Naive B cell (primary cell): ENCODE measurements around the gene PZP. TPM values are rescaled to one million over a fixed set of nuclear protein-coding genes. Genes with fewer than 3 reads are reported as not detected.

ENCODE experiments used
- ATAC-seq, 2 donors: fragments of 150-1000 bp; cut with Tn5 transposase; 2 replicates each; pipeline ENCODE4 v1.10.0; 2021; ENCODE audit warnings: low read depth in 2 of 2, mild to moderate bottlenecking in 2 of 2, moderate library complexity in 2 of 2
- DNase-seq: peaks from one replicate; pipeline ENCODE4 v3.0.0; 2022
- H3K27ac Mint-ChIP-seq, 6 donors: one replicate each; pipeline ENCODE4 v1.8.0; 2020 to 2022; ENCODE audit warnings: mild to moderate bottlenecking in 6 of 6, mixed read lengths in 6 of 6, moderate library complexity in 5 of 6, inconsistent platforms in 2 of 6
- H3K27me3 Mint-ChIP-seq, 3 donors: one replicate each; pipeline ENCODE4 v1.8.0; 2021 to 2022; ENCODE audit warnings: mixed read lengths in 3 of 3, mild to moderate bottlenecking in 1 of 3
- H3K36me3 Mint-ChIP-seq, 2 donors: one replicate each; pipeline ENCODE4 v1.8.0; 2020 to 2022; ENCODE audit warnings: mixed read lengths in 2 of 2, inconsistent platforms in 1 of 2, mild to moderate bottlenecking in 1 of 2
- H3K4me1 Mint-ChIP-seq, 3 donors: one replicate each; pipeline ENCODE4 v1.8.0; 2020 to 2022; ENCODE audit warnings: mixed read lengths in 3 of 3, inconsistent platforms in 1 of 3, mild to moderate bottlenecking in 1 of 3, moderate library complexity in 1 of 3
- H3K4me3 Mint-ChIP-seq, 8 donors: one replicate each; pipeline ENCODE4 v1.8.0; 2020 to 2022; ENCODE audit warnings: mild to moderate bottlenecking in 8 of 8, mixed read lengths in 8 of 8, moderate library complexity in 8 of 8, inconsistent platforms in 2 of 8
- H3K9me3 Mint-ChIP-seq, 7 donors: one replicate each; pipeline ENCODE4 v1.8.0; 2020 to 2022; ENCODE audit warnings: mixed read lengths in 7 of 7, mild to moderate bottlenecking in 5 of 7, inconsistent platforms in 2 of 7, moderate library complexity in 1 of 7
- polyA plus RNA-seq, 6 donors: library from polyadenylated mRNA; unstranded; fragments of 300-500 nt; fragmentation: Illumina TruSeq; gene quantifications; one replicate each; pipeline ENCODE4 v1.2.3, GENCODE V29; 2021; ENCODE audit warnings: low read depth in 6 of 6

PZP gene
- polyA plus RNA-seq, 6 donors from 2014 or later: not detected

DNA sequence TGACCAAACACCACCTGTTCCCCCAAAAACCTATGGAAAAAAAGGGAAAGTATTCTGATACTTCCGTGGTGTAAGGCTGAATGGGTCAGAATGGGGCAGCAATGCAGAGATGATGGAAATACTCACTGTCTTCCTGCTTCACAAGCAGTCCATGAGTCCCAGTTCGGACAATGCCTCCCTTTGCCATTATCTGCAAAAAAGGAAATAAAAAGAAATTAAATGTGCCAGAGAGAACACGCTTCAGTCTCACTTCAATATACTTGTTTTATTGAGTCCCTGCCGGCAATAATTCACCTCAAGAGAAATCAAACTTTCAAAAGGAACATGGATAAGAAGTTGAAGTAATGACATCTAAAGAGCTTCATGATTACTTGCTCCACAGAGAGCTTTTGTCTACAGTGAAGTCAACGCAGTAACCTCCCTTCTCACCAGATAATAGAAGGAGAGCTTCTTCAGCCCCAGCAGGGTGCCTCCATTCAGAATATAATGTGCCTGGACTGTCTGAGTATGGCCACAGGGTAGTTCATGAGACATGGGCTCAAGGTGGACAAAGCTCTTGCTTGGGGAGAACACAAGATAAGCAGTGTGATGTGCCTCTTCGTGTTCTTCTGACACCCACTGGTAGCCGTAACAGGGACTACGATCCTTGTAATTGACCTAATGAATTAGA is 107.0 kb downstream of the PZP start:
- Mint-ChIP-seq H3K4me3 (no peak overlapping the region), H3K9me3 (no peaks in the 10 kb centered on the region), H3K27me3 (no peaks in the 10 kb centered on the region), H3K36me3 (no peaks in the 10 kb centered on the region), H3K4me1 (no peaks in the 10 kb centered on the region), H3K27ac (no peak overlapping the region)
- DNase-seq (no peak), ATAC-seq (no peak)

DNA sequence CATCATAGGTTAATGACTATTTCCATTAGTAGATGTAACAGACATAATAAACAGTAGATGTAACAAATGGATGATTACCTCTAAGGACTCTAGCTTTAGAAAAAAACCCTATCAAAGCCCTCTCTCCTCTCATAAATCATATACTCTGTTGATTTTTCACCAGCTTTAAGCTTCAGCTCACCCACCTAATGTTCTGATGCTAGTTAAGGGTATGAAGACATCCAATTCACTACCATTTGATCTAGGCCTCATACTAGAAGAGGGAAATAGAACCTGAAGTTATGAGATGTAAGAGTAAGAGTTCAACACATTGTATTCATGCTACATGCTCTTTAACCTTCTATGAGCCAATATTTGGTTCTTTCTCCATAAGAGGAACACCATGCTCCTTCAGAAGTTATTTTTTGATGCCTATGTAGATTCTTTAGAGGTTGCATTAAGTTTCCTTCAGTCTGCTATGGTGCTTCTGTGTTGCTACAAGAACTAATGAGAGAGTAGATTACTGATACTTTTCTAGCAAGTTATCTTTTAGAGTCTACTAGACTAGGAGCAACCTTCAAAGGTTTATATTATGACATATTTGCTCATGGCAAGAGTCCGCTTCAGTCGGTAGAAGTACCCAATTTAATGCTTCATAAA is 108.5 kb downstream of the PZP start:
- no peaks in the 10 kb centered on the region for H3K4me1 Mint-ChIP-seq
- no peaks in the 10 kb centered on the region for H3K9me3 Mint-ChIP-seq
- ATAC-seq (no peak), DNase-seq (no peak)
- H3K4me3 Mint-ChIP-seq: no peak overlapping the region
- no peak overlapping the region for H3K27ac Mint-ChIP-seq
- H3K36me3 Mint-ChIP-seq: no peaks in the 10 kb centered on the region
- H3K27me3 Mint-ChIP-seq: no peaks in the 10 kb centered on the region

Other genes starting within 250 kb of the PZP start
- gene KLRG1, start 218.8 kb downstream of the PZP start, polyA plus RNA-seq: 1 to 10 TPM in 5 of 6 donors, under 1 TPM in 1; 0.40 to 7.1 (median 4.7) TPM
- gene A2M, start 92.5 kb downstream of the PZP start, polyA plus RNA-seq: under 1 TPM in 1 of 6 donors, not detected in 5; 0.48 TPM